ENCODE data around the gene BABAM1.

BABAM1 gene

DNA sequence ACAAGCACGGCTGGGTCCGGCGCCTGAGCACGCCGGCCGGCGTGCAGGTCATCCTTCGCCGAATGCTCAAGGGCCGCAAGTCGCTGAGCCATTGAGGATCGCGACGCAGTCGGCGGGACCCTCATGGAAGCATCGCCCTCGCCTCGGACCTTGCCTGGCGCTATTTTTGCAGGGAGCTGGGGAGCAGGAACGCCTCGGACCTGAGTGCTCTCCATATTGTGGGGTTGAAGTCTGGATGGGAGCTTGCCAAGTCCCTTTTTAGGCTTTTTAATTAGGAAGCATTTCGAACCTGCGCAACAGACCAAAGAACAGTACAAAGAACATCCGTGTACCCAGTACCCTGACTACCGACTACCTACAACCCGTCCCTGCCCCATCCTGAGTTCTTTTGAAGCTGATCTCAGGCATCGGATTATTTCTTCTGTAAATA is 39.1 kb downstream of the BABAM1 start:
- no peak for ATAC-seq (replicated peaks)
- H3K36me3 Mint-ChIP-seq (ENCODE audit: insufficient read depth) = peaks cover 25% of the 10 kb centered on the region
- H3K4me1 Mint-ChIP-seq (ENCODE audit: low read depth in 2 of 2) = peaks cover 40 to 44% of the 10 kb centered on the region in 2 donors
- no peak for DNase-seq
- peak overlapping the region; percentile 84 to 86 for H3K4me3 Mint-ChIP-seq
- H3K9me3 Mint-ChIP-seq = no peaks in the 10 kb centered on the region
- H3K27ac Mint-ChIP-seq = peak overlapping the region in 1 of 2 donors; percentile 70
- no peaks in the 10 kb centered on the region for H3K27me3 Mint-ChIP-seq

DNA sequence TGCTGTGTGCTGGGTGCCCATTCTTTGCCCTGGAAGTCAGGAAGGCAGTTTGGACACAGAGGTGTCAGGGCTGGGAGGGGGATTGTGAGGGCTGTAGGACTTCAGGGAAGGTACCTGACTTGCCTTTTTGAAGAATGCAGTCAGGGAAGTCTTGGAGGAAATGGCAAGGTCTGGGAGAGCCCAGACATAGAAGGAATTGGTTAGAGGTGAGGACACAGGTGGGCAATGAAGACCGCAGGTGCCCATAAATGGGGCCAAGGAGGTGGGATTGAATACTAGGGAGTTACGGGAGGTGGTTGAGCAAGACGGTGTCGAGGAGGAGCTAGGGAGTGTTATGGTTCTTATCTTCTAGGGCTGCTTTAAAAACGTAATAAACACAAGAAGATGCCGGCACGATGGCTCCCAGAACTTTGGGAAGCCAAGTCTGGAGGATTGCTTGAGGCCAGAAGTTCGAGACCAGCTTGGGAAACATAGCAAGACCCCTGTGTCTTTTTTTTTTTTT is 40.7 kb downstream of the BABAM1 start:
- no peak for DNase-seq
- H3K27me3 Mint-ChIP-seq = no peaks in the 10 kb centered on the region
- H3K4me1 Mint-ChIP-seq (ENCODE audit: low read depth in 2 of 2) = peaks cover 43 to 46% of the 10 kb centered on the region in 2 donors
- peak overlapping the region; percentile 65 to 86 for H3K4me3 Mint-ChIP-seq
- H3K36me3 Mint-ChIP-seq (ENCODE audit: insufficient read depth) = peaks cover 27% of the 10 kb centered on the region
- H3K9me3 Mint-ChIP-seq = no peaks in the 10 kb centered on the region
- no peak for ATAC-seq (replicated peaks)
- H3K27ac Mint-ChIP-seq = peak overlapping the region in 1 of 2 donors; percentile 56

DNA sequence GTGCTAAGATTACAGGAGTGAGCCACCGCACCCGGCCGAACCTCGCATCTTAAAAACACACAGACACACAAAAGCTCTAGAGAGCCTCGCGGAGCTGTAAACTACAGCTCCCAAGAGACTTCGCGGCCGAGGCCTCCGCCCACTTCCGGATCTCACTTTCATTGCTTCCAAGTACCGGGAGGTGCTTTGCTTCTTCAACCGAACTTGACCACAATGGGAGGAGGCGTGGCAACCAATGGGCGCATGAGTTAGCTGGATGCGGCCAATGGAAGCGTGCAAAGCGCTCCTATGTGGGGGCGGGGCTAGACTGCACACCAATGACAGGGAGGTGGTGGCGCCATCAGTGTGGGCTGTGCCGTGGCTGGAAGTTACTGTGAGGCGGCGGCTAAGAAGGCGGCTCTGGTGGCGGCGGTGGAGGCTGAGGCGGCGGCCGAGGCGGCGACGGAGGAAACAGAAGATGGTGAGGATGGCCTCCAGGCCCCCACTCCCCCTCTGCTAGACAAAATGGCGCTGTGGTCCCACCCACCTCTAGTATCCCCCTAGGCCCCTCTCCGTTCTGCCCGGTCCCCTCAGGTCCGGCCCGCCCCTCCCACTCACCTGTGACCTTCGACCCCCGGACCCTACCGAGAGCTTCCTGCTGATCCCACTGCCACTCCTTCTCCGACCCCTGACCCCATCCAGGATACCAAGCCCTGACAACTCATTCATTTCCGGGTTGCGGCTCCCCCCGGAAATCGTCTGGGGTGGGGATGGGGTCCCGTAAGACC is 42.1 kb downstream of the BABAM1 start, which contains the start of gene DDA1:
TSS of gene DDA1 (plus strand) at position 366 of the 767 bp plus-strand sequence. CDS start at position 458, 92 bp downstream.
- Mint-ChIP-seq H3K36me3 (ENCODE audit: insufficient read depth) (peaks cover 39% of the 10 kb centered on the region), H3K27me3 (no peaks in the 10 kb centered on the region), H3K4me3 (peak within 1 kb of the TSS; percentile 91 to 95), H3K9me3 (no peaks in the 10 kb centered on the region), H3K27ac (peak within 1 kb of the TSS; percentile 93 to 95), H3K4me1 (ENCODE audit: low read depth in 2 of 2) (peaks cover 37 to 40% of the 10 kb centered on the region in 2 donors)
- peak; percentile 80 for ATAC-seq (replicated peaks)
- peak; percentile 96 to 99 (median 97) for DNase-seq

DNA sequence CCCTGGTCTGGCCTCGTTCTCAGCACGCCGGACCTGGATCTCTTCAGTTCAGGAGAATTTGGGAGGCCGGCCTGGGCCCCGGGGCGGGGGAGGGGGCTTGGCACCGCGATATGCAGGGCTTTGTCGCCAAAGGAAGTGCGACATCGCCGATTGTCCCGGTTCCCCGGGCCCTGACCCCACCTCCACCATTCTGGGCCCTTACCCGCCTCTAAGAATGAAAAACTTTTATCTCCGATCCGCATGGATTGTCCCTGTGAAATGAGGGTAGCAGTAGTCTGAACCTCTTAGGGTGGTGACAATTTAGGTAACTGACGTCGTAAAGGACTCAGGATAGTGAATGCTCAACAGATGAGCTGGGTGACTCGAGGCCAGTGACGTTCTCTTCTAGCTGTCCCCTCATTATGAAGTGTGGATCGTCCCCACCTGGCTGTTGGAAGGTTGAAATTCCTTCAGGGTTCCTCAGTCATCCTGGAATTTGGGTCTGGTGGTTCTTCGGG is 42.8 kb downstream of the BABAM1 start:
- no peak for DNase-seq
- no peaks in the 10 kb centered on the region for H3K9me3 Mint-ChIP-seq

DNA sequence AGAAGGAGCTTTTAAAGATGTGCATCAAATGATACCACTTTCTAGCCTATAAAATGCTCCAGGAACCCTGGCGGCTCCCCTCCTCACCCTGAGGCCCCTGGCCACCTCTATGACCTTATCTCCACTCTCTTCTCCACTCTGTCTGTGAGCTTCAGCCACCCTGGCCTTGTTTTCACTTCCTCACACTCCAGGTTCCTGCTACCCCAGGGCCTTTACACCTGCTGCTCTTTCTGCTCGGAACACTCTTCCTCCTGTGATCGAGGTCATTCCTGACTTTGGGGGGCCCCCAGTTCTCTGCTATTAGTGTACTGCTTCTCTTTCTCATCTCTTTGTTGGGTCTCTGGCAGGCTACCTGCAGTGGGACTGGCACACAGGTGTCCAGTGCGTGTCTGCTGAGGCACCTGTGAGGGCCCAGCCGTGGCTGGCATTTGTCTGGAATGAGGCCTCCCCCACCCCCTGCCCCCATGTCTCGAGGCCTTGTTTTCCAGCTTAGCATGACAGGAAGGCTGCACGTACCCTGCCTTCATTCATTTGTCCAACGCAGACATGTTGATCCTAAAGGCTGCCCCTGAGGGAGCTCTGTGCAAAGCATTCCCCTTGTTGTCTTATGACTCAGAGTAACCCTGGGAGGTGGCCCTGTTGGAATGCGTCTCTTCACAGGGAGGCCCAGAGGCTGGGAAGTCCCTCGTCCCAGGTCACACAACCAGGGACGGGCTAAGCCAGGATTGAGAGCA is 44.4 kb downstream of the BABAM1 start:
- DNase-seq (no peak), ATAC-seq (replicated peaks) (no peak)
- Mint-ChIP-seq H3K36me3 (ENCODE audit: insufficient read depth) (peaks cover 41% of the 10 kb centered on the region), H3K27me3 (no peaks in the 10 kb centered on the region), H3K4me1 (ENCODE audit: low read depth in 2 of 2) (peaks cover 31% of the 10 kb centered on the region in 2 donors), H3K4me3 (peak overlapping the region; percentile 56 to 91), H3K9me3 (no peaks in the 10 kb centered on the region), H3K27ac (peak overlapping the region; percentile 35 to 53)

More for the DNA sequence above, 42.8 kb downstream of the BABAM1 start:
- no peaks in the 10 kb centered on the region for H3K27me3 Mint-ChIP-seq
- ATAC-seq (replicated peaks) = no peak
- peak overlapping the region; percentile 93 to 95 for H3K27ac Mint-ChIP-seq
- peaks cover 33 to 34% of the 10 kb centered on the region in 2 donors for H3K4me1 Mint-ChIP-seq (ENCODE audit: low read depth in 2 of 2)
- peaks cover 40% of the 10 kb centered on the region for H3K36me3 Mint-ChIP-seq (ENCODE audit: insufficient read depth)
- peak overlapping the region; percentile 91 to 95 for H3K4me3 Mint-ChIP-seq

DNA sequence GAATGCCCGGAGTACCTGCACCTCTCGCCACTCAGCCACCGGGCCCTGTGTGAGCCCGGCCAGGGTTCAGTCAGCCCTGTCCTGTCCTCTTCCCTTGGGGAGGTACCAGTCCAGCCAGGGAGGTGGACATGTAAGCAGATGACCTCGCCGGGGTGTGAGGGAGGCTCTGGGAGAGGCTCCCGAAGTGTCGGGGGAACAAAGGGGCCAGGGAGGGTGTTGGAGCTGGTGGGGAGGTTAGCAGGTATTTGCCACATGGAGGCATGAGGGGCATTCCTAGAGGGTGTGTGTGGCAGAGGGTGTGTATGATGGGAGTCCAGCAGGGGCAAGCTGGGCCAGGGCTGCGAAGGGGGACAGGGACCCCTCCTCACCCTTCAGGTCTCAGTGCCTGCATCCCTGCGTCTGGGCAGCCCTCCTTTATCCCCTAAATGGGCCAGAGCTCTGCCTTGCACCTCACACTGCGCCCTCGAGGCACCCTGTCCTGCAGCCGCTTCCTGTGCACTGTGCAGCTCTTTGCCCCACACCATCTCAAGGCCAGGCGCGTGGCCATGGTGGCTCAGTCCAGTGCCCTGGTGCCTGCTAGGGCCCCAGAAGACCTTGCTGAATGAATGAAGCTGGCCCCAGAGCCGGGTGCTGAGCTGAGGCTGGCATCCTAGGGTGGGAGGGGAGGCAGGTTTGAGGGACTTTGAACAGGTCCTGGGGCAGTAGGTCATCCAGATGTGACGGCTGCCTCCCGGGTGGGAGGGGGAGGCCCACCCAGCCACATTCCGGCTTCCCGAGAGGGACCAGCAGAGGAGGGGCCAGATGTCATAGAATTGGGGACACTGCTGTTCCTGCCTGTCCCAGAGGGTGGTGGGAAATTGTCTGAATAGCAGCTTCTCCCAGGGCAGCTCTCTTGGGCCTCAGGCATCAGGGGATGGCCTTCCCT is 45.2 kb downstream of the BABAM1 start:
- H3K9me3 Mint-ChIP-seq = no peaks in the 10 kb centered on the region
- ATAC-seq (replicated peaks) = no peak
- no peak overlapping the region for H3K4me3 Mint-ChIP-seq
- no peak for DNase-seq
- peaks cover 31 to 32% of the 10 kb centered on the region in 2 donors for H3K4me1 Mint-ChIP-seq (ENCODE audit: low read depth in 2 of 2)
- no peaks in the 10 kb centered on the region for H3K27me3 Mint-ChIP-seq
- H3K27ac Mint-ChIP-seq = peak overlapping the region in 1 of 2 donors; percentile 53
- H3K36me3 Mint-ChIP-seq (ENCODE audit: insufficient read depth) = peaks cover 46% of the 10 kb centered on the region

DNA sequence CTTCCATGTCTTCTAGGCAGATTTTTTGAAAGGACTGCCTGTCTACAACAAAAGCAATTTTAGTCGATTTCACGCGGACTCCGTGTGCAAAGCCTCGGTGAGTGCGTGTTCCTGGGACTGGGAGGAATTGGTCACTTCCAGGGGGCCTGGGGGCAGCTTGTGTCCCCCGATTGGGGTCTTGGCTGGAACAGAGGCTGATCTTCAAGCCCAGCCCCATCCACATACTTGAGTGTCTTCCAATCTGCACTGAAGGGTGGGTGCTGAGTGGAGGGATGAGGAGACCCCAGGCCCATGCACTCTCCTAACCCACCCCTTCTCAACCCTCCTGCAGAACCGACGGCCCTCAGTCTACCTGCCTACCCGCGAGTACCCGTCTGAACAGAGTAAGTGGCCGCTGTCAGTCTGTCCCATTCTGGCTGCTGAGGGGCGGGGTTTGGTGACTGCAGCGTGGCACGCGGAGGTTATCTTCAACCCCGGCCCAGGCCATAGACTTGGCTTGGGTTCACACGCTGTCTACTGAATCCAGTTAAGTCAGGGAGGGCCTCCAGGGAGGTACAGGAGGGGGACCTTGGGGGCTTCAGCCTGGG is 46.9 kb downstream of the BABAM1 start:
- Mint-ChIP-seq H3K9me3 (no peaks in the 10 kb centered on the region), H3K4me3 (no peak overlapping the region), H3K36me3 (ENCODE audit: insufficient read depth) (peaks cover 48% of the 10 kb centered on the region), H3K4me1 (ENCODE audit: low read depth in 2 of 2) (peaks cover 23 to 24% of the 10 kb centered on the region in 2 donors), H3K27ac (no peak overlapping the region), H3K27me3 (no peaks in the 10 kb centered on the region)
- DNase-seq (no peak), ATAC-seq (replicated peaks) (no peak)

DNA sequence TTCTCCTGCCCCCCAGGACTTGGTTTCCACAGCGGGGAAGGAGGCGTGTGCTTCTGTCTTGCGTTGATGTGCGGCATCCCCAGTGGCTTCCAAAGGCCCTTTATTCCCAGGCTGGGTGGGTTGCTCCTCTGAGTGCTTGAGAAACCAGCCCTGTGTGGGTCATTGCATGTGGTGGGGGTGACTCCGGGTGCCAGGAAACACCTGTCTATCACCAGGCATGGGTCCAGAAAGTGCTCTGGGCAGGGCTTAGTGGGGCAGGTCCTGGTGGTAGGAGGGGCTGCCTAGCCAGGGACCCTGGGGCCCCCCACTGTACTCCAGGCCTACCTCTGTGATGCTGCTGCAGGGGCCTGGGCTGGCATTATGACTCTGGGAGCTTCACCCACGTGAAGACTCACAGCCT is 51.7 kb downstream of the BABAM1 start:
- H3K27me3 Mint-ChIP-seq = no peaks in the 10 kb centered on the region
- peaks cover 52% of the 10 kb centered on the region for H3K36me3 Mint-ChIP-seq (ENCODE audit: insufficient read depth)
- no peak for DNase-seq
- no peak overlapping the region for H3K4me3 Mint-ChIP-seq
- H3K9me3 Mint-ChIP-seq = no peaks in the 10 kb centered on the region
- peaks cover 0 to 6% of the 10 kb centered on the region in 2 donors for H3K4me1 Mint-ChIP-seq (ENCODE audit: low read depth in 2 of 2)
- H3K27ac Mint-ChIP-seq = no peak overlapping the region
- no peak for ATAC-seq (replicated peaks)

DNA sequence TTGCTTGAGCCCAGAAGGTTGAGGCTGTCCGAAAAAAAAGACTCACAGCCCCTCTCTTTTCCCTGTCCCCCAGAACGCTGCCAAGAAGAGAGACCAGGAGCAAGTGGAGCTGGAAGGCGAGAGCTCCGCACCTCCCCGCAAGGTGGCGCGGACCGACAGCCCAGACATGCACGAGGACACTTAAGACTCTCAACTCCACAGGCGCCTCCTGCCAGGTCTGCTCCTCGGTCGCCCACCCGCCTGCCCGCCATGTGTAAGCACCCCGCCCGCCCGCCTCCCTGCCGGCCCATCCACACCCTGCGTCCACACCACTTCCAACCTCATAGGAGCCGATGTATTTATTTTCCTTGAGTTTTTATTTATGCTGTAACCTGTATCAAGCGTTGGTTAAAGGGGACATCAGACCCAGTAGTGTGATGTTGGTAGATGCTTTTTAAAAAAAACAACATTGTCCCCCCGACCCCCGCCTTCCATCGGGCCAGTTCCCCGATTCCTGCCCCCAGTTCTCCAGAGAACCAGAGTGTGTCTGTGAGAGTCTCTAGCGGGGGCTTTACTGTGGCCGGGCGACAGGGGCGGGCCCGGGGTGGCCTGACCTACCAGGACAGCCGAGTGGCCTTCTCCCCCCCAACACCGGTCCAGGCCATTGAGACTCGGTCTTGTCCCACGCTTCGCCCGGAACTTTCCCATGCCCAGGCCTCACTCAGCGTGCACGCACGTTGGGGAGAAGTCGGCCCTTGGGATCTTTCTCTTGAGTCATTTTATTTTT is 52.4 kb downstream of the BABAM1 start:
- Mint-ChIP-seq H3K9me3 (no peaks in the 10 kb centered on the region), H3K27ac (no peak overlapping the region), H3K4me3 (no peak overlapping the region), H3K27me3 (no peaks in the 10 kb centered on the region), H3K4me1 (ENCODE audit: low read depth in 2 of 2) (peaks cover 0 to 6% of the 10 kb centered on the region in 2 donors), H3K36me3 (ENCODE audit: insufficient read depth) (peaks cover 47% of the 10 kb centered on the region)
- no peak for DNase-seq
- no peak for ATAC-seq (replicated peaks)

DNA sequence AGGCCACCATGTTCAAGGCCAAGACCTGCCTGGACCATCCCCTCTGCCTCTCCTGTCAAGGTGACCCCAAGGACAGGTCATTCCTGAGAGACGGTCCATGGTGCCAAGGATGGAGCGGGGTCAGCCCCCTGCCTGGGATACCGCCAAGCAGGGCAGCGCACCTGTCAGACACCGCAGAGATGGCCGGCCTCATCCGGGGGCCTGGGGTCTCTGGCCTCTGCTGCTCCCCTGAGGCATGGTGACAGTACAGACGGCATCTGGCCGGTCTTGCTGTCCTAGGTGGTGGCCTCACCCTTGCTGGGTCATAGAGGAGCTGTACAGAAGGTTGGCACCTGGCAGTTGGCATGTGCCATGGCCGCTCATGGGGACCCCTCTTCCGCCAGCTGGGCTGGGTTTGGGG is 53.2 kb downstream of the BABAM1 start:
- H3K4me3 Mint-ChIP-seq = no peak overlapping the region
- no peaks in the 10 kb centered on the region for H3K27me3 Mint-ChIP-seq
- H3K27ac Mint-ChIP-seq = no peak overlapping the region
- ATAC-seq (replicated peaks) = no peak
- no peak for DNase-seq
- peaks cover 47% of the 10 kb centered on the region for H3K36me3 Mint-ChIP-seq (ENCODE audit: insufficient read depth)
- no peaks in the 10 kb centered on the region for H3K9me3 Mint-ChIP-seq
- H3K4me1 Mint-ChIP-seq (ENCODE audit: low read depth in 2 of 2) = peaks cover 0 to 6% of the 10 kb centered on the region in 2 donors

DNA sequence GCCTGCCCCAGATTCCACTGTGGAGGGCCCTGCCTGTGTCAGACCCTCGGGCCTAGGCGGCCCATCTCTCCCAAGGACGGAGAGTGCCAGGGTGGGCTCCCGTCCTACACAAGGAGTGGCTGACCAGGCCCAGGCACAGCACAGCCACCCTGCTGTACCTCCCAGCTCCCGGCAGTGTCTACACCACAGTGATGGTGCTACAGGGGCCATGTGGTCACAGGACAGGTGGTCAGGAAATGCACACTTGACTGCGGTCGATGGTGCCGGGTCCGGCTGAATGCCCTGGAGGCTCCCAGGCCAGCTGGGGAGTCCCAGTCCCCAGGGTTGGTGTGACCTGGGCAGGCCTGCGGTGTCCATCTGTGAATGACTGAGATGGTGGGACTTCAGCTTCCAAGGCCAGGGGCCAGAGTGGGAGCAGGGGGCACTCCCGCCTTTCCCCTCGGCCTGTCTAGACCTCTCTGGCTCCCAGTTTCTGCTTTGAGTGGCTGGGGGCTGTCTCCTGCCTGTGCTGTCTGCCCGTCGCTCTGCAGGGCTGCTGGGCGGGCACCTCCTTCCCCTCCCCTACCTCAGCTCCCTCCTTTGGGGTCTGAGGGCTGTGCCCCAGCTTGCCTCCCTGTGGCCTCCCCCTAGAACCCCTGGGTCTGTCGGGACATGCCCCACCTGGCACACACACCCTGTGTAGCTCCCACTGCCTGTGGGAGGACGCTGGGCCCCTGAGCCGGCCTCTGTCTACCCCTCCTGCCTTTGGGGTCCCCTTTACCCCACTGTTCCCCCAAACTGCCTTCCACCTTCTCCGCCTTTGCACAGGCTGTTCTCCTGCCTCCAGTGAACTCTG is 54.6 kb downstream of the BABAM1 start:
- no peak overlapping the region for H3K27ac Mint-ChIP-seq

More for the DNA sequence above, 54.6 kb downstream of the BABAM1 start:
- H3K9me3 Mint-ChIP-seq = no peaks in the 10 kb centered on the region
- no peak for DNase-seq
- H3K36me3 Mint-ChIP-seq (ENCODE audit: insufficient read depth) = peaks cover 36% of the 10 kb centered on the region
- ATAC-seq (replicated peaks) = no peak
- peaks cover 0 to 3% of the 10 kb centered on the region in 2 donors for H3K4me1 Mint-ChIP-seq (ENCODE audit: low read depth in 2 of 2)
- H3K27me3 Mint-ChIP-seq = no peaks in the 10 kb centered on the region
- no peak overlapping the region for H3K4me3 Mint-ChIP-seq
